Measurements from ENCODE around the gene CPXM1.

GRCh38 chr20:2835331-2835796 is 34.9 kb upstream of the CPXM1 start:
- TF ChIP-seq CTCF (IDR thresholded peaks at IDR 0.05 in 2 of 3, conservative IDR thresholded peaks at IDR 0.05 in 1 of 3; ENCODE audit: borderline replicate concordance in 1 of 3, insufficient read depth in 1 of 3, low read depth in 2 of 3, low read length in 2 of 3) (no peak), POLR2A (IDR thresholded peaks at IDR 0.05; ENCODE audit: borderline replicate concordance, extremely low read depth, insufficient read depth, insufficient read length) (no peak)
